NT2/D1 (cell line): ENCODE results near the gene LRBA.

Source experiments
- SUZ12 ChIP-seq: IDR thresholded peaks from 2 replicates; pipeline ENCODE4 v1.6.1; 2011; ENCODE audit not compliant: insufficient read length, insufficient read depth; ENCODE audit errors: extremely low read depth
- ZNF274 ChIP-seq: IDR thresholded peaks from 2 replicates; pipeline ENCODE4 v1.6.1; 2011; ENCODE audit warnings: mild to moderate bottlenecking, low read depth, low read length

DNA sequence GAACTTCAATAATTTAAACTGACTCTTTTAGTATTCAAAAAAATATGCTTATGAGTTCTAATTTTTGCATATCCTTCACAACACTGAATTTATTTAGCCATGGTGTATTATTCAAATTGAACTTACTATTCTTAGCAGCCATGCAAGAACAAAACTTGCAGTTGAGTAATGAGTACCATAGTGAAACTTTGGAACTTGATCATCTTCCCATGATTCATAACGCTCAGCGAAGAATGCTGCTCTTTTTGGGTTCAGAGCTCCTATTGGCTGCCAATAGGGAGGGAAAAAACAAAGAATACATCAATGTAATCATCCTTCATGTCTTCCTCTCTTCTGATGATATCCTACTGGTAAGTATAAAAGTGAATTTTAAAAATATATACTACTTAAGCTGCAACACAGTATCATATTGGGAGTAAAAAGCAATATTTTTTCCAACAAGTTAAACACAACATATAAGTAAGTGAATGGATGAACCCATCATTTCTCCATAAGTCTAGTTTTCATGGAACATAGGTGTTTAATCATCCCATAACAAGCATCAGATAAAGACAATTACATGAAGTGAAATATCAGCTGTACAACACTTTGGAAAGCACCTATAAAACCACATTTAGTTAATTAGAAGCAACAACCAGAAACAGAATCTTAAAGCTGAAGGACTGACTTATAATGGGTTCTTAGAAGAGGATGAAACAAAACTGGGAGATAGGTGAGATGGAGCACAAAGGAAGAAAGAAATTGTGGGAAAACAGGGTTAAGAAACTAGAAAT lies 578.3 kb downstream of the LRBA start:
- TF ChIP-seq SUZ12 (no peak), ZNF274 (no peak)
